Measurements from ENCODE around the gene IBA57. TPM values are rescaled to one million over a fixed set of nuclear protein-coding genes. Genes with fewer than 3 reads are reported as not detected.
A peak's percentile ranks its signal among the peaks of the same experiment; 100 is the strongest.

The IBA57 gene
- total and polyA plus RNA-seq, 2 experiments from 2014 or later = 4.7 to 5.0 TPM

GRCh38 chr1:228161362-228161761 lies 4.2 kb upstream of the IBA57 start:
- H3K4me2 ChIP-seq = no peak overlapping the region
- no peak overlapping the region for H2AFZ ChIP-seq
- TF ChIP-seq EZH2 (IDR thresholded peaks at IDR 0.05; ENCODE audit: borderline replicate concordance) (no peak), CTCF (IDR thresholded peaks at IDR 0.05; ENCODE audit: poor library complexity) (no peak), EZH2phosphoT487 (IDR thresholded peaks at IDR 0.05; ENCODE audit: low read depth, severe bottlenecking, unreplicated experiment) (no peak)
- H3K36me3 ChIP-seq (replicated peaks; ENCODE audit: insufficient read depth, low read depth) = no peaks in the 10 kb centered on the region
- H3K27ac ChIP-seq = no peak overlapping the region
- no peak for DNase-seq (ENCODE audit: low spot score)
- H4K20me1 ChIP-seq (ENCODE audit: insufficient read depth, poor library complexity, severe bottlenecking) = no peaks in the 10 kb centered on the region
- peaks cover 14% of the 10 kb centered on the region for H3K4me1 ChIP-seq (ENCODE audit: insufficient read depth)
- no peaks in the 10 kb centered on the region for H3K27me3 ChIP-seq
- H3K9me3 ChIP-seq (ENCODE audit: low read depth) = no peaks in the 10 kb centered on the region
- no peak overlapping the region for H3K4me3 ChIP-seq
- WGBS (ENCODE audit: low lambda C conversion rate, missing lambda C conversion rate) = 67% methylated on average over 6 of the region's 7 CpGs
- H3K79me2 ChIP-seq = no peaks in the 10 kb centered on the region
- no peaks in the 10 kb centered on the region for H3K9me2 ChIP-seq (replicated peaks; ENCODE audit: insufficient read depth)

- no peak overlapping the region for H3K4me3 ChIP-seq
- no peak overlapping the region for H3K27ac ChIP-seq
- no peaks in the 10 kb centered on the region for H3K9me3 ChIP-seq (ENCODE audit: low read depth)
- peaks cover 17% of the 10 kb centered on the region for H3K4me1 ChIP-seq (ENCODE audit: insufficient read depth)
- TF ChIP-seq CTCF (IDR thresholded peaks at IDR 0.05; ENCODE audit: poor library complexity) (no peak), EZH2 (IDR thresholded peaks at IDR 0.05; ENCODE audit: borderline replicate concordance) (no peak), EZH2phosphoT487 (IDR thresholded peaks at IDR 0.05; ENCODE audit: low read depth, severe bottlenecking, unreplicated experiment) (no peak)
- H3K9me2 ChIP-seq (replicated peaks; ENCODE audit: insufficient read depth) = no peaks in the 10 kb centered on the region
- no peak overlapping the region for H2AFZ ChIP-seq
- 91% methylated on average over 9 of the region's 9 CpGs for WGBS (ENCODE audit: low lambda C conversion rate, missing lambda C conversion rate)
- H3K79me2 ChIP-seq = peaks cover 3% of the 10 kb centered on the region
- H3K36me3 ChIP-seq (replicated peaks; ENCODE audit: insufficient read depth, low read depth) = no peaks in the 10 kb centered on the region
- no peaks in the 10 kb centered on the region for H4K20me1 ChIP-seq (ENCODE audit: insufficient read depth, poor library complexity, severe bottlenecking)
- no peaks in the 10 kb centered on the region for H3K27me3 ChIP-seq
- no peak for DNase-seq (ENCODE audit: low spot score)
- H3K4me2 ChIP-seq = no peak overlapping the region
These were observed 3.7 kb upstream of the IBA57 start for GRCh38 chr1:228161866-228162265.

- peaks cover 9% of the 10 kb centered on the region for H3K79me2 ChIP-seq
- WGBS (ENCODE audit: low lambda C conversion rate, missing lambda C conversion rate) = 51% methylated on average over 13 of the region's 14 CpGs
- TF ChIP-seq EZH2 (IDR thresholded peaks at IDR 0.05; ENCODE audit: borderline replicate concordance) (no peak), EZH2phosphoT487 (IDR thresholded peaks at IDR 0.05; ENCODE audit: low read depth, severe bottlenecking, unreplicated experiment) (no peak), CTCF (IDR thresholded peaks at IDR 0.05; ENCODE audit: poor library complexity) (no peak)
- no peaks in the 10 kb centered on the region for H3K9me3 ChIP-seq (ENCODE audit: low read depth)
- no peaks in the 10 kb centered on the region for H3K9me2 ChIP-seq (replicated peaks; ENCODE audit: insufficient read depth)
- H3K27me3 ChIP-seq = no peaks in the 10 kb centered on the region
- no peaks in the 10 kb centered on the region for H3K36me3 ChIP-seq (replicated peaks; ENCODE audit: insufficient read depth, low read depth)
- no peak overlapping the region for H2AFZ ChIP-seq
- H4K20me1 ChIP-seq (ENCODE audit: insufficient read depth, poor library complexity, severe bottlenecking) = no peaks in the 10 kb centered on the region
- peak; percentile 49 for DNase-seq (ENCODE audit: low spot score)
- peaks cover 20% of the 10 kb centered on the region for H3K4me1 ChIP-seq (ENCODE audit: insufficient read depth)
- peak overlapping the region; percentile 50 for H3K27ac ChIP-seq
- peak overlapping the region; percentile 44 for H3K4me2 ChIP-seq
- no peak overlapping the region for H3K4me3 ChIP-seq
These were observed 3.2 kb upstream of the IBA57 start for GRCh38 chr1:228162286-228163006.
